Measurements from ENCODE around the gene TRAF4.
"Not testable (repeated sequence)": the region's sequence is repeated elsewhere in the genome, so short reads cannot be mapped to it uniquely, and the experiment has no call there.

The TRAF4 gene

DNA sequence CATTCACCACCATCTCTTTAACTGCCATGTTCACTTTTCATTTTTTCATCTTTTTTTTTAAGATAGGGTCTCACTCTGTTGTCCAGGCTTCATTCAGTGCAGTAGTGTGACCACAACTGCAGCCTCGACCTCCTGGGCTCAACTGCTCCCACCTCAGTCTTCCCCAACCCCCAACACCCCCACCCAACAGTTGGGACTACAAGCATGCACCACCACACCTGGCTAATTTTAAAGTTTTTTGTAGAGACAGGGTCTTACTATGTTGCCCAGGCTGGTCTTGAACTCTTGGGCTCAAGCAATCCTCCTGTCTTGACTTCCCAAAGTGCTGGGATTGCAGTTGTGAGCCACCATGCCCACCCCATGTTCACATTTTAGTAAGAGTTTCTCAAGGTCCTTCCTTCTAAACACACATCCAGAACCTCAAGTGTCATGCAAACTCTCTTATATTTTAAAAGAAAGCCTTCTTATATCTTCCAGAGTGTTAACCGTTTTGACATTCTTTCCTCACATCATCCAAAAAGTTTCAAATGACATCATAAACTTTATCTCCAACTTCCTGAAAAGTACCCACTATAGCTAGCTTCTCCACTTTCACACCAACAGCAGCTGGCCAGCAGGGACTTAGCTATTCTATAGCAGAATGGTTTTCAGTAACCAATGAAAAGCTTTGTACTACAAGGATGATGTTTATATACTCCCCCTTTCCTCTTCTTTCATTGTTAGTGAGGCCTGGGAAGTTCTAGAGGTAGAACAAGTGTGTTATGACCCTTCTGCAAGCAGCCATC, 49.3 kb downstream of the TRAF4 start:
- H3K4me1 ChIP-seq (ENCODE audit: control insufficient read depth, insufficient read depth, low read length): peaks cover 12% of the 10 kb centered on the region
- no peaks in the 10 kb centered on the region for H3K27me3 ChIP-seq (replicated peaks; ENCODE audit: control insufficient read depth, insufficient read depth, low read length)
- DNase-seq (ENCODE audit: low read depth): no peak
- no peaks in the 10 kb centered on the region for H3K9me3 ChIP-seq (ENCODE audit: control insufficient read depth, low read length)
- H3K4me3 ChIP-seq (ENCODE audit: low read length): no peak overlapping the region
- H3K9ac ChIP-seq (ENCODE audit: low read length): no peak overlapping the region
- H3K36me3 ChIP-seq (ENCODE audit: control insufficient read depth, insufficient read depth, low read length, severe bottlenecking): peaks cover 7% of the 10 kb centered on the region

DNA sequence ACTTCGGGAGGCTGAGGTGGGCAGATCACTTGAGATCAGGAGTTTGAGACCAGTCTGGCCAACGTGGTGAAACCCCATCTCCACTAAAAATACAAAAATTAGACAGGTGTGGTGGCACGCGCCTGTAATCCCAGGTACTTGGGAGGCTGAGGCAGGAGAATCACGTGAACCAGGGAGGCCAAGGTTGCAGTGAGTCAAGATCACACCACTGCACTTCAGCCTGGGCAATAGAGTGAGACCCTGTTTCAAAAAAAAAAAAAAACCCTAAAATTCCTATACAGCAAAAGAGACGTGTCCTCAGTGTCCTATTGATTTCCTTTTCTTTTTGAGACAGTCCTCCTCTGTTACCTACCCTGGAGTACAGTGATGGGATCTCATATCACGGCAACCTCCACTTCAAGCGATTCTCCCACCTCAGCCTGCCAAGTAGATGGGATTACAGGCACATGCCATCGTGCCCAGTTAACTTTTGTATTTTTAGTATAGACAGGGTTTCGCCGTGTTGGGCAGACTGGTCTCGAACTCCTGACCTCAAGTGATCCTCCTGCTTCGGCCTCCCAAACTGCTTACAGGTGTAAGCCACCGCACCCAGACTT, 51.1 kb downstream of the TRAF4 start:
- not testable (repeated sequence) for H3K4me3 ChIP-seq (ENCODE audit: low read length); H3K9me3 ChIP-seq (ENCODE audit: control insufficient read depth, low read length); H3K27me3 ChIP-seq (replicated peaks; ENCODE audit: control insufficient read depth, insufficient read depth, low read length); DNase-seq (ENCODE audit: low read depth); H3K9ac ChIP-seq (ENCODE audit: low read length); H3K4me1 ChIP-seq (ENCODE audit: control insufficient read depth, insufficient read depth, low read length); H3K36me3 ChIP-seq (ENCODE audit: control insufficient read depth, insufficient read depth, low read length, severe bottlenecking)

DNA sequence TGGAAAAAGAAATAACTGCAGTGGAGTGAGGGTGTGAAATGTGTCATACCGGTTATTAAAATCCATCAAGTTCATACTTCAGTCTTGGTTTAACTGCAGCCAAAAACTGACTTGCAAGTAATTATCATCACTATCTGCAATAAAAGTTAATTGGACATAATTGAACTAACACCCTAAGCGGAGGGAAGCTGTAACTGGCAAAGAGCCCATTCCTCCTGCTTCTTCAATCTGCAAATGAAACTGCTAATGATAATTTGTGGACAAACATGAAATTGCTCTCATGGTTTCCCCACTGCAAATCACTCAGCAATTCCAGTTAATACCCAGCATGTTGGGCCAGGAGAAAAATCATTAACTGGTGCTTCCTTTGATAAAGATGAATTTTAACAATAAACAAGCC, 52.3 kb downstream of the TRAF4 start:
- DNase-seq (ENCODE audit: low read depth): no peak
- peaks cover 7% of the 10 kb centered on the region for H3K36me3 ChIP-seq (ENCODE audit: control insufficient read depth, insufficient read depth, low read length, severe bottlenecking)
- no peaks in the 10 kb centered on the region for H3K9me3 ChIP-seq (ENCODE audit: control insufficient read depth, low read length)
- H3K4me3 ChIP-seq (ENCODE audit: low read length): no peak overlapping the region
- H3K4me1 ChIP-seq (ENCODE audit: control insufficient read depth, insufficient read depth, low read length): peaks cover 10% of the 10 kb centered on the region
- no peak overlapping the region for H3K9ac ChIP-seq (ENCODE audit: low read length)
- no peaks in the 10 kb centered on the region for H3K27me3 ChIP-seq (replicated peaks; ENCODE audit: control insufficient read depth, insufficient read depth, low read length)

Measured in adipocyte (in vitro differentiated cells).